ENCODE measurements around the gene OXLD1. TPM values are rescaled to one million over a fixed set of nuclear protein-coding genes. Genes with fewer than 3 reads are reported as not detected.

The OXLD1 gene
- total RNA-seq, 2 donors from 2014 or later = 19.3 to 19.6 TPM

GRCh38 chr17:81703747-81704654, 37.6 kb upstream of the OXLD1 start:
- peak overlapping the region; percentile 75 to 81 for H3K4me3 ChIP-seq
- no peaks in the 10 kb centered on the region for H3K9me3 ChIP-seq
- no peaks in the 10 kb centered on the region for H3K27me3 ChIP-seq
- peak overlapping the region; percentile 90 to 94 for H3K27ac ChIP-seq
- no peak for TF ChIP-seq CTCF (IDR thresholded peaks at IDR 0.05)
- DNase-seq (ENCODE audit: low spot score) = no peak
- peaks cover 0 to 35% of the 10 kb centered on the region in 2 donors for H3K4me1 ChIP-seq
- peaks cover 62% of the 10 kb centered on the region for H3K36me3 ChIP-seq

DNA sequence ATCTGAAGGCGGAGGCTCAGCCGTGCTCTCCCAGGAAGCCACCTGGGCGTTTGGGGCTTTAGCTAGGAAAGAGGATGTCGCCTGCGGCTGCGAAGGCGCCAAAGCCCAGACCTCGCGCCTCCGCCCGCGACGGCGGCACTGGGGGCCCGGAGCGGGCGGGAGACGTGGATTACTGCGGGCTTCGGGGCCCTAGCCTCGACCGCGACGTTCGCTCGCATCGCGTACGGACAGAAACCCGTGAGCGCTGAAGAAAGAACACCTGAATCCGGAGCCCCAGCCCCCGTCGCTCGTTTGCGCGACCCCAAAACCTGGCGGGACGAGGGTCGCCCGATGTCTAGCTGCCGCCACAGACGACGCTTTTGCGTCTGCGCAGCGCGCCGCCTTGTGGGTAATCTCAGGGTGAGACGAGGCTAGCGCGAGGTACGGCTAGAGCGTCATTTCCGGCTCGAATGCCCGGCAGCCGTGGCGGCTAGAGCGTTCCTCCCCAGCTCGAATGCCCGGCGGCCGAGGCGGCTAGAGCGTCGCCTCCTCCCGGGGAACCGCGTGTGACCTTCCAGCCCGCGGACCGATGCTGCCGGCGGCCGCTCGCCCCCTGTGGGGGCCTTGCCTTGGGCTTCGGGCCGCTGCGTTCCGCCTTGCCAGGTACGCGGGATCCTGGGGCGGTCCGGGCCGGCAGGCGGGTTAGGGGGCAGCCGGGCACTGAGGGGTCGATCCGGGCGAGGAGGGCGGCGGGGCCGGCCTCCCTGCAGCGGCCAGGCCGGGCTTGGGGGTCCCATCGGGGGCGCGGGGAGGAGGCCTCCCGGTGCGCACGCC, 36.7 kb upstream of the OXLD1 start, which contains the start of gene MRPL12:
Gene MRPL12 (plus strand): TSS at position 434 of the 813 bp plus-strand sequence. CDS start 135 bp downstream, at position 569.
- H3K4me3 ChIP-seq = peak within 1 kb of the TSS; percentile 75 to 81
- peak in 1 of 2 donors; percentile 34 for TF ChIP-seq CTCF (IDR thresholded peaks at IDR 0.05)
- H3K4me1 ChIP-seq = peaks cover 0 to 36% of the 10 kb centered on the region in 2 donors
- peaks cover 67% of the 10 kb centered on the region for H3K36me3 ChIP-seq
- H3K27me3 ChIP-seq = no peaks in the 10 kb centered on the region
- H3K9me3 ChIP-seq = no peaks in the 10 kb centered on the region
- peak; percentile 93 for DNase-seq (ENCODE audit: low spot score)
- peak within 1 kb of the TSS; percentile 90 to 94 for H3K27ac ChIP-seq

GRCh38 chr17:81701288-81702071, 35.1 kb upstream of the OXLD1 start:
- Histone ChIP-seq H3K4me1 (peaks cover 0 to 52% of the 10 kb centered on the region in 2 donors), H3K9me3 (no peaks in the 10 kb centered on the region), H3K27ac (peak overlapping the region in 1 of 2 donors; percentile 94), H3K27me3 (no peaks in the 10 kb centered on the region), H3K4me3 (peak overlapping the region in 1 of 2 donors; percentile 81), H3K36me3 (peaks cover 65% of the 10 kb centered on the region)
- no peak for DNase-seq (ENCODE audit: low spot score)
- TF ChIP-seq CTCF (IDR thresholded peaks at IDR 0.05) = no peak

GRCh38 chr17:81700353-81701287, 34.2 kb upstream of the OXLD1 start:
- no peak for DNase-seq (ENCODE audit: low spot score)
- Histone ChIP-seq H3K36me3 (peaks cover 65% of the 10 kb centered on the region), H3K4me3 (no peak overlapping the region), H3K27ac (no peak overlapping the region), H3K27me3 (no peaks in the 10 kb centered on the region), H3K4me1 (peaks cover 0 to 53% of the 10 kb centered on the region in 2 donors), H3K9me3 (no peaks in the 10 kb centered on the region)
- TF ChIP-seq CTCF (IDR thresholded peaks at IDR 0.05) = no peak
